ENCODE results near the gene ABI3BP. TPM values are rescaled to one million over a fixed set of nuclear protein-coding genes. Genes with fewer than 3 reads are reported as not detected.

The ABI3BP gene
- total and polyA plus RNA-seq, 10 of the 15 experiments (the other 5 are each of a cell fraction or from before 2014, with no cell fraction given), result 0.03 to 0.42 (median 0.11) TPM; not detected in 4

DNA sequence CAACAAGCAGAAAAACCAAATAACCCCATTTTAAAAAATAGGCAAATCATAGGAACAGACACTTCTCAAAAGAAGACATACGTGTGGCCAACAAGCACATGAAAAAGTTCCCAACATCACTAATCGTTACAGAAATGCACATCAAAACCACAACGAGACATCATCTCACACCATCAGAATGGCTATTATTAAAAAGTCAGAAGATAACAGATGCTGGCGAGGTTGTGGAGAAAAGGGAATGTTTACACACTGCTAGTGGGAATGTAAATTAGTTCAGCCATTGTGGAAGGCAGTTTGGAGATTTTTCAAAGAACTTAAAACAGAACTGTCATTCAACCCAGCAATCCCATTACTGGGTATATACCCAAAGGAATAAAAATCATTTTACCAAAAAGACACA, 60.7 kb downstream of the ABI3BP start:
- H3K9me3 ChIP-seq (replicated peaks; ENCODE audit: control insufficient read depth, insufficient read depth, low read length), result no peaks in the 10 kb centered on the region
- CTCF ChIA-PET, result no interaction called here
- no peaks in the 10 kb centered on the region for H3K79me2 ChIP-seq (ENCODE audit: control insufficient read depth, insufficient read depth, low read length)
- no peaks in the 10 kb centered on the region for H3K4me1 ChIP-seq (ENCODE audit: control insufficient read depth, insufficient read depth, low read length)
- no peak overlapping the region for H3K4me2 ChIP-seq (ENCODE audit: control insufficient read depth, insufficient read depth)
- in situ Hi-C loops (cut with MboI) (no loop called here), intact Hi-C loops (cut with micrococcal nuclease; ENCODE audit: unreplicated experiment) (no loop called here)
- H2AFZ ChIP-seq (ENCODE audit: control insufficient read depth, low read depth, low read length), result no peak overlapping the region
- no peak overlapping the region for H3K4me3 ChIP-seq
- 25% methylated on average over 4 of the region's 4 CpGs for WGBS (ENCODE audit: insufficient coverage, insufficient replicate concordance, low lambda C conversion rate, missing lambda C conversion rate)
- FAIRE-seq, result no peak
- no peak for ATAC-seq
- H3K27ac ChIP-seq (ENCODE audit: control insufficient read depth, insufficient read depth), result no peak overlapping the region
- no peaks in the 10 kb centered on the region for H3K36me3 ChIP-seq (ENCODE audit: control insufficient read depth in 2 of 2, insufficient read depth in 2 of 2, low read length in 1 of 2)
- SMC1A ChIA-PET (ENCODE audit: uncharacterized antibody, unreplicated experiment), result no interaction called here
- H4K20me1 ChIP-seq (ENCODE audit: control insufficient read depth, insufficient read depth), result no peaks in the 10 kb centered on the region
- POLR2A ChIA-PET, result interaction anchor here (0.6 kb wide), 1 partner anchor 675 kb away, joined by 3 read pairs; no protein-coding TSS in a partner anchor
- no peak overlapping the region for H3K9ac ChIP-seq (ENCODE audit: control insufficient read depth, insufficient read depth, low read length)
- RAD21 ChIA-PET (ENCODE audit: unreplicated experiment), result no interaction called here
- no peaks in the 10 kb centered on the region for H3K27me3 ChIP-seq (replicated peaks in 1 of 2; ENCODE audit: control insufficient read depth in 2 of 2, insufficient read depth in 2 of 2, low read length in 1 of 2)
- BruUV-seq (replicated peaks), result no TSS peak
- no peak for DNase-seq (ENCODE audit: low read depth, low spot score)
- TF ChIP-seq NRF1 (conservative IDR thresholded peaks at IDR 0.05; ENCODE audit: low read depth, low read length), result no peak

DNA sequence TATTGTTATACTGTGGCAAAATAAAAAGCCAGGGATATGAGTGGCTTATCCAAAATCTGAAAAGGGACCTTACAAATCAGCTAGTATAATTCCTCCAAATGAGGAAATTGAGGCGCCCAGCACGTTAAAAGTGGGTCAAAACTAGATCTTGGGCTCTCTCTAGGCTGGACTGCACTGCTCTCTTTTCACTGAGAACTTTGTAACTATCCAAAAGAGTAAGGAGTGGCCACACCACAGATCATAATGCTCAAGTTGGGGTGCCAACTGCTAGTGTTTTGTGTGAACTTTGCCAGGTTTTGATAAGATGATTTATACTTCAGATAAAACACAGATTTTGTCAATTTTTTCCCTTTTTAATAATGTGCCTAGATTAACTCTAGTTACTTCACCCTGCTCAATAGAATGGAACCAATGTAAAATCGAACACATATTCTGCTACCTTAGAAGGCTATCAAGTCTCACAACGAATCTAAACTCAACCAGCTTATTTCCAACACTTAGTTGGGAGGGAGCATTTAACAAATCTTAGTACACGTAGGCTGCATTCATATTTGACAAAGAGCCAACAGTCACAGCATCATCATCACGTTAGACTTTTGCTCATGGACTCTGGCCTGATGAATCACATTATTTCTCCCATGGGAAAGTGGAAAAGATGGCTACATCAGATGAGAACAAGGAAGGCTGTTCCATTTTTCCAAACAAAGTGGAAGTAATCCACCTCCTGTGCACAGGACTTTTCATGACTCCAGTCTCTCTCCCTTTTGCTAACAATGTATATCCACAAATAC, 64.4 kb downstream of the ABI3BP start:
- no TSS peak for BruUV-seq (replicated peaks)
- POLR2A ChIA-PET, result no interaction called here
- DNase-seq (ENCODE audit: low read depth, low spot score) (no peak), FAIRE-seq (no peak), ATAC-seq (no peak)
- no peaks in the 10 kb centered on the region for H3K9me3 ChIP-seq (replicated peaks; ENCODE audit: control insufficient read depth, insufficient read depth, low read length)
- no peaks in the 10 kb centered on the region for H3K36me3 ChIP-seq (ENCODE audit: control insufficient read depth in 2 of 2, insufficient read depth in 2 of 2, low read length in 1 of 2)
- no peaks in the 10 kb centered on the region for H3K79me2 ChIP-seq (ENCODE audit: control insufficient read depth, insufficient read depth, low read length)
- intact Hi-C loops (cut with micrococcal nuclease; ENCODE audit: unreplicated experiment) (no loop called here), in situ Hi-C loops (cut with MboI) (no loop called here)
- H3K27ac ChIP-seq (ENCODE audit: control insufficient read depth, insufficient read depth), result no peak overlapping the region
- H3K4me2 ChIP-seq (ENCODE audit: control insufficient read depth, insufficient read depth), result no peak overlapping the region
- SMC1A ChIA-PET (ENCODE audit: uncharacterized antibody, unreplicated experiment), result no interaction called here
- no peaks in the 10 kb centered on the region for H3K27me3 ChIP-seq (replicated peaks in 1 of 2; ENCODE audit: control insufficient read depth in 2 of 2, insufficient read depth in 2 of 2, low read length in 1 of 2)
- TF ChIP-seq FOS (IDR thresholded peaks at IDR 0.05; ENCODE audit: borderline replicate concordance, extremely low read depth, insufficient read length) (no peak), SIX5 (IDR thresholded peaks at IDR 0.05; ENCODE audit: low read depth, low read length, severe bottlenecking) (no peak), BHLHE40 (IDR thresholded peaks at IDR 0.05; ENCODE audit: borderline replicate concordance in 1 of 2, low read depth in 2 of 2, low read length in 1 of 2) (no peak), KAT2A (conservative IDR thresholded peaks at IDR 0.05; ENCODE audit: control insufficient read depth, low read depth, low read length) (no peak), WRNIP1 (IDR thresholded peaks at IDR 0.05; ENCODE audit: borderline replicate concordance, low read depth, low read length) (no peak), MXI1 (IDR thresholded peaks at IDR 0.05; ENCODE audit: low read depth, low read length) (no peak), STAT3 (IDR thresholded peaks at IDR 0.05; ENCODE audit: low read depth, low read length) (no peak)
- under 1% methylated on average over 6 of the region's 6 CpGs for WGBS (ENCODE audit: insufficient coverage, insufficient replicate concordance, low lambda C conversion rate, missing lambda C conversion rate)
- CTCF ChIA-PET, result no interaction called here
- RAD21 ChIA-PET (ENCODE audit: unreplicated experiment), result no interaction called here
- no peaks in the 10 kb centered on the region for H4K20me1 ChIP-seq (ENCODE audit: control insufficient read depth, insufficient read depth)
- no peak overlapping the region for H3K4me3 ChIP-seq
- no peak overlapping the region for H2AFZ ChIP-seq (ENCODE audit: control insufficient read depth, low read depth, low read length)
- H3K4me1 ChIP-seq (ENCODE audit: control insufficient read depth, insufficient read depth, low read length), result no peaks in the 10 kb centered on the region
- no peak overlapping the region for H3K9ac ChIP-seq (ENCODE audit: control insufficient read depth, insufficient read depth, low read length)
